Stimulated activated naive CD8-positive, alpha-beta T cell treated with anti-CD3 and anti-CD28 coated beads, Interleukin-15, Interleukin-2, amounts not matched to agents 100 U/mL and 50 U/mL, for 24 hours (primary cell): ENCODE data around the gene VOPP1.

Experiments used
- ATAC-seq: fragments of 150-1000 bp; cut with Tn5 transposase; one replicate; pipeline ENCODE4 v1.10.0; 2021
- DNase-seq: peaks from one replicate; pipeline ENCODE4 v3.0.0; 2021

Gene VOPP1

GRCh38 chr7:55432939-55433784 lies 139.1 kb downstream of the VOPP1 start:
- ATAC-seq, result no peak
- DNase-seq, result peak; percentile 15

- ATAC-seq, result no peak
- DNase-seq, result no peak
Measured at GRCh38 chr7:55432506-55432905, 139.8 kb downstream of the VOPP1 start.

- ATAC-seq, result no peak
- no peak for DNase-seq
Measured at GRCh38 chr7:55431898-55432297, 140.4 kb downstream of the VOPP1 start.

GRCh38 chr7:55429835-55430499 lies 142.3 kb downstream of the VOPP1 start:
- ATAC-seq, result no peak
- DNase-seq, result no peak

- ATAC-seq (no peak), DNase-seq (no peak)
Measured at GRCh38 chr7:55427800-55428199, 144.5 kb downstream of the VOPP1 start.

GRCh38 chr7:55427342-55427741 lies 145.0 kb downstream of the VOPP1 start:
- peak; percentile 65 for ATAC-seq
- no peak for DNase-seq

- DNase-seq (no peak), ATAC-seq (no peak)
Measured at GRCh38 chr7:55426676-55427075, 145.6 kb downstream of the VOPP1 start.

- ATAC-seq (no peak), DNase-seq (no peak)
Measured at GRCh38 chr7:55425141-55425752, 147.1 kb downstream of the VOPP1 start.

- DNase-seq (no peak), ATAC-seq (no peak)
Measured at GRCh38 chr7:55423891-55424290, 148.4 kb downstream of the VOPP1 start.

GRCh38 chr7:55423277-55423711 lies 149.0 kb downstream of the VOPP1 start:
- no peak for DNase-seq

More at GRCh38 chr7:55423277-55423711, 149.0 kb downstream of the VOPP1 start:
- ATAC-seq, result no peak
